GM12878 (cell line): Measurements from ENCODE around the gene S100A12. TPM values are rescaled to one million over a fixed set of nuclear protein-coding genes. Genes with fewer than 3 reads are reported as not detected.

ENCODE experiments used
- ATAC-seq: fragments of 200-7000 bp; cut with Tn5 transposase; 3 replicates; pipeline ENCODE4 v1.9.1; 2020; ENCODE audit warnings: mild to moderate bottlenecking, moderate library complexity
- BruUV-seq: library from RNA; stranded (reverse); fragments of 400-500 nt; replicated peaks from 2 replicates; lab custom pipeline; 2021; lab: Mats Ljungman, UMichigan
- CTCF ChIA-PET: fragments of 300-600 bp; sonication (Branson Sonifier 250); formaldehyde crosslinking; extraction: SDS; loops from one replicate; lab custom pipeline; 2021; ENCODE audit warnings: inconsistent platforms; lab: Yijun Ruan, JAX
- POLR2A ChIA-PET: fragments of 350-600 bp; formaldehyde crosslinking; extraction: SDS; loops from one replicate; lab custom pipeline; 2021; ENCODE audit warnings: inconsistent platforms; lab: Charles Lee
- RAD21 ChIA-PET: fragments of 300-600 bp; sonication (Branson Sonifier 250); formaldehyde crosslinking; loops from one replicate; lab custom pipeline; 2023; ENCODE audit warnings: antibody characterized with exemption; ENCODE audit not compliant: unreplicated experiment; lab: Charles Lee
- SMC1A ChIA-PET: fragments of 300-600 bp; sonication (Branson Sonifier 250); formaldehyde crosslinking; loops from one replicate; lab custom pipeline; 2023; ENCODE audit not compliant: unreplicated experiment, uncharacterized antibody; lab: Charles Lee
- DNase-seq: peaks from one replicate; pipeline ENCODE4 v3.0.0-alpha.2; 2011; ENCODE audit warnings: low read depth, low spot score
- FAIRE-seq: peaks from 3 replicates; lab custom pipeline; 2011; peaks lifted over from hg19 to GRCh38; lab: Jason Lieb, UNC
- H2AFZ ChIP-seq: 2 replicates; pipeline ENCODE4 v1.6.0; 2011; ENCODE audit warnings: low read depth, low read length, control low read depth; ENCODE audit not compliant: control insufficient read depth
- H3K27ac ChIP-seq: 2 replicates; pipeline ENCODE4 v1.5.1; 2011; ENCODE audit warnings: control low read depth; ENCODE audit not compliant: control insufficient read depth, insufficient read depth
- H3K27me3 ChIP-seq, 2 experiments: replicated peaks in 1 of 2; 2 replicates each; pipeline versions ENCODE4 v1.6.0 to v1.6.1; 2011; ENCODE audit warnings: low read length in 1 of 2; ENCODE audit not compliant: control insufficient read depth in 2 of 2, insufficient read depth in 2 of 2
- H3K36me3 ChIP-seq, 2 experiments: 2 replicates each; pipeline ENCODE4 v1.5.1; 2011; ENCODE audit warnings: low read length in 1 of 2; ENCODE audit not compliant: control insufficient read depth in 2 of 2, insufficient read depth in 2 of 2
- H3K4me1 ChIP-seq: 2 replicates; pipeline ENCODE4 v1.6.1; 2011; ENCODE audit warnings: mild to moderate bottlenecking, low read length, moderate library complexity, mixed read lengths; ENCODE audit not compliant: control insufficient read depth, insufficient read depth
- H3K4me2 ChIP-seq: 2 replicates; pipeline ENCODE4 v1.6.0; 2011; ENCODE audit warnings: control low read depth; ENCODE audit not compliant: control insufficient read depth, insufficient read depth
- H3K4me3 ChIP-seq: fragments of 200-600 bp; sonication (generic); 2 replicates; pipeline ENCODE4 v1.5.1; 2016
- H3K79me2 ChIP-seq: 2 replicates; pipeline ENCODE4 v1.6.0; 2011; ENCODE audit warnings: low read length; ENCODE audit not compliant: control insufficient read depth, insufficient read depth
- H3K9ac ChIP-seq: 2 replicates; pipeline ENCODE4 v1.8.0; 2011; ENCODE audit warnings: low read length, control low read depth, mixed read lengths; ENCODE audit not compliant: control insufficient read depth, insufficient read depth
- H3K9me3 ChIP-seq: replicated peaks from 3 replicates; pipeline ENCODE4 v1.5.1; 2011; ENCODE audit warnings: mild to moderate bottlenecking, low read length; ENCODE audit not compliant: control insufficient read depth, insufficient read depth
- H4K20me1 ChIP-seq: 2 replicates; pipeline ENCODE4 v1.6.0; 2011; ENCODE audit not compliant: control insufficient read depth, insufficient read depth
- HCFC1 ChIP-seq: fragments of 150-350 bp; IDR thresholded peaks from 2 replicates; pipeline ENCODE4 v1.6.1; 2014; ENCODE audit warnings: low read length
- HDAC6 ChIP-seq: fragments of 200-600 bp; sonication (generic); IDR thresholded peaks from one replicate; pipeline ENCODE4 v1.8.0; 2017; ENCODE audit warnings: antibody characterized with exemption; ENCODE audit not compliant: unreplicated experiment
- IKZF1 ChIP-seq: fragments of 450-650 bp; conservative IDR thresholded peaks from 2 replicates; pipeline ENCODE4 v1.6.1; 2017; ENCODE audit warnings: antibody characterized with exemption, mild to moderate bottlenecking
- IRF4 ChIP-seq: IDR thresholded peaks from 2 replicates; pipeline ENCODE4 v1.6.1; 2011; ENCODE audit warnings: low read depth, low read length
- JUND ChIP-seq: IDR thresholded peaks from 2 replicates; pipeline ENCODE4 v1.6.1; 2012; ENCODE audit warnings: low read depth, mild to moderate bottlenecking, low read length, improper control_type of control experiment, moderate library complexity
- KDM1A ChIP-seq: fragments of 200-600 bp; sonication (generic); IDR thresholded peaks from 2 replicates; pipeline ENCODE4 v1.6.1; 2016; ENCODE audit warnings: borderline replicate concordance
- SMAD5 ChIP-seq: IDR thresholded peaks from 2 replicates; pipeline ENCODE4 v1.6.1; 2016; ENCODE audit warnings: antibody characterized with exemption, low read depth
- ZNF217 ChIP-seq: fragments of 450-650 bp; IDR thresholded peaks from 2 replicates; pipeline ENCODE4 v1.6.1; 2017; ENCODE audit warnings: antibody characterized with exemption, mild to moderate bottlenecking
- WGBS: methylation state at CpG from one replicate; pipeline ENCODE4 v1.1.6; 2016; ENCODE audit warnings: low lambda C conversion rate; ENCODE audit not compliant: insufficient replicate concordance, insufficient coverage; ENCODE audit errors: missing lambda C conversion rate; 5-methylcytosine and 5-hydroxymethylcytosine counted together
- in situ Hi-C: fragments of 300-500 bp; cut with MboI; formaldehyde crosslinking; loops from 9 replicates; pipeline ENCODE4 v1.14.3; 2018; ENCODE audit warnings: mixed read lengths
- intact Hi-C: fragments of 100-400 bp; cut with micrococcal nuclease; formaldehyde crosslinking; loops from one replicate; pipeline ENCODE4 v1.14.2; 2022; ENCODE audit not compliant: unreplicated experiment
- polyA plus RNA-seq, 11 experiments: library from polyadenylated mRNA; depleted of rRNA in 4 of 11; unstranded in 6 of 11; stranded (reverse) in 5 of 11; fragments of >200 nt; fragmentation: Nextera tagmentation in 4 of 11; fragmentation: Illumina TruSeq in 1 of 11; extraction: Ambion mirVana in 4 of 11; extraction: Trizol in 1 of 11; gene quantifications; 1 replicate in 1 of 11; 2 replicates in 10 of 11; pipeline versions ENCODE4 v1.2.1 to v1.2.3, GENCODE V29; 2011 to 2016; ENCODE audit warnings: inconsistent platforms in 2 of 11, missing spikeins in 2 of 11, low read depth in 1 of 11
- total RNA-seq, 4 experiments: library from RNA; depleted of rRNA in 3 of 4; stranded (reverse); fragments of >200 nt in 3 of 4; fragmentation: Illumina TruSeq in 1 of 4; extraction: Trizol in 1 of 4; gene quantifications; 2 replicates each; pipeline versions ENCODE4 v1.2.1 to v1.2.3, GENCODE V29; 2013 to 2021
- TF ChIP-seq, protein P1 (sequence below): IDR thresholded peaks from 2 replicates; pipeline ENCODE4 v1.6.1; 2011; ENCODE audit warnings: low read depth, low read length, improper control_type of control experiment, borderline replicate concordance
- TF ChIP-seq, protein P2 (sequence below): fragments of 450-650 bp; IDR thresholded peaks from 2 replicates; pipeline ENCODE4 v1.6.1; 2017; ENCODE audit warnings: antibody characterized with exemption, mild to moderate bottlenecking, moderate library complexity
- TF ChIP-seq, protein P3 (sequence below): IDR thresholded peaks from 2 replicates; pipeline ENCODE4 v1.6.1; 2012; ENCODE audit warnings: improper control_type of control experiment, low read depth, low read length; ENCODE audit not compliant: insufficient replicate concordance
- TF ChIP-seq, protein P4 (sequence below): IDR thresholded peaks from 2 replicates; pipeline ENCODE4 v1.6.1; 2011; ENCODE audit warnings: borderline replicate concordance, low read depth, mild to moderate bottlenecking, moderate library complexity, mixed read lengths, low read length; ENCODE audit not compliant: insufficient read depth; ENCODE audit errors: extremely low read length

S100A12 gene
- total and polyA plus RNA-seq, 10 of the 15 experiments (the other 5 are each of a cell fraction or from before 2014, with no cell fraction given) = not detected

DNA sequence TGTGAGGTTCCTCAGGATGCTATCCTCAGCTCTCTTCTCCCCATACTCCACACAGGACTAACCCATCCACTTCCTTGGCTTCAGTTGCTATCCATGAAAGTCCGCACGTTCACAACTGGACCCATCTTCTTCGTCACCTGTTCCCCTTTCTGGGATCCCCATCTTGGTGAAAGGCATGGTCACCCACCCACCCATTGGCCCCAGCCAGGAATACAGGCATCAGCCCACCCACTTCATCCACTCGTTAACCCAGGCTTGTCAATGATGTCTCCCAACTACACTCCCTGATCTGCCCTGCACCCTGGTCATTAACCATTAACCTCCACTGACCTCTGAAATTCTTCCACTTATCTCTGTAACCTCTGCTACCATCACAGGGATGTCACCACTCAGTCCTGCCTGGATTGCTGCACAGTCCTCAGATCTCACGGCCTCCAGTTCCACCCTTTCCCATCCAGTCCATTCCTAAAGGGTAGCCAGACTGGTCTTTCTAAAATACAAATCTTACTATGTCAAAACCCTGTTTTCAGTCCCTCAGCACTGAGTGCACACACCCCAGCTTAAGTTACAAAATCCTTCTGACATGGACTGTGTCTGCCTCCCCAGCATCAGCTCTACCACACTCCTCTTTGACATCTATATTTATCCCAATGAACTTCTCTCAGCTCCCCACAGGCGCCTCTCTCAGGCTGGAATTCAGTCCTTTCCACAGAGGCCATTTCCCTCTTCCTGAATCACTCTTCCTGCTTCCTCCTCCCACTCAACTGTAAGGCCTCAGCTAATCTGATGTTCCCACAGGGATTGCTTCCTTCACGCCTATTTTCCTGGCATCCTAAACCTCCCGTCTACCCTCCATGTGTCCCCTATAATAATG, 37.2 kb downstream of the S100A12 start:
- Histone ChIP-seq H3K9me3 (no peaks in the 10 kb centered on the region), H3K79me2 (peaks cover 14% of the 10 kb centered on the region), H3K4me1 (peaks cover 9% of the 10 kb centered on the region), H3K4me3 (no peak overlapping the region), H4K20me1 (no peaks in the 10 kb centered on the region), H3K4me2 (no peak overlapping the region), H3K36me3 (no peaks in the 10 kb centered on the region), H3K9ac (no peak overlapping the region), H3K27me3 (no peaks in the 10 kb centered on the region), H3K27ac (no peak overlapping the region), H2AFZ (no peak overlapping the region)
- in situ Hi-C loops (no loop called here), intact Hi-C loops (no loop called here)
- SMC1A ChIA-PET = interaction anchor here (1.0 to 2.5 kb wide), 7 partner anchors 8 to 75 kb away, joined by 3 to 10 read pairs (median 5); no protein-coding TSS in a partner anchor
- DNase-seq (no peak), FAIRE-seq (no peak), ATAC-seq (no peak)
- no TSS peak for BruUV-seq
- RAD21 ChIA-PET = interaction anchor here (0.6 to 2.4 kb wide), 2 partner anchors 8 to 157 kb away, joined by 3 to 12 read pairs; no protein-coding TSS in a partner anchor
- CTCF ChIA-PET = interaction anchor here (1.7 to 4.8 kb wide), 3 partner anchors 15 to 128 kb away, joined by 4 to 24 read pairs (median 14); no protein-coding TSS in a partner anchor
- 41% methylated on average over 8 of the region's 8 CpGs for WGBS
- POLR2A ChIA-PET = interaction anchor here (0.6 kb wide), 1 partner anchor 1531 kb away, joined by 3 read pairs; no protein-coding TSS in a partner anchor
- TF ChIP-seq KDM1A (no peak), JUND (no peak), ZNF217 (no peak), HDAC6 (no peak), IRF4 (no peak), HCFC1 (no peak), IKZF1 (no peak), SMAD5 (no peak)
- TF ChIP-seq, protein P1, sequence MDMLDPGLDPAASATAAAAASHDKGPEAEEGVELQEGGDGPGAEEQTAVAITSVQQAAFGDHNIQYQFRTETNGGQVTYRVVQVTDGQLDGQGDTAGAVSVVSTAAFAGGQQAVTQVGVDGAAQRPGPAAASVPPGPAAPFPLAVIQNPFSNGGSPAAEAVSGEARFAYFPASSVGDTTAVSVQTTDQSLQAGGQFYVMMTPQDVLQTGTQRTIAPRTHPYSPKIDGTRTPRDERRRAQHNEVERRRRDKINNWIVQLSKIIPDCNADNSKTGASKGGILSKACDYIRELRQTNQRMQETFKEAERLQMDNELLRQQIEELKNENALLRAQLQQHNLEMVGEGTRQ = no peak
- TF ChIP-seq, protein P2, sequence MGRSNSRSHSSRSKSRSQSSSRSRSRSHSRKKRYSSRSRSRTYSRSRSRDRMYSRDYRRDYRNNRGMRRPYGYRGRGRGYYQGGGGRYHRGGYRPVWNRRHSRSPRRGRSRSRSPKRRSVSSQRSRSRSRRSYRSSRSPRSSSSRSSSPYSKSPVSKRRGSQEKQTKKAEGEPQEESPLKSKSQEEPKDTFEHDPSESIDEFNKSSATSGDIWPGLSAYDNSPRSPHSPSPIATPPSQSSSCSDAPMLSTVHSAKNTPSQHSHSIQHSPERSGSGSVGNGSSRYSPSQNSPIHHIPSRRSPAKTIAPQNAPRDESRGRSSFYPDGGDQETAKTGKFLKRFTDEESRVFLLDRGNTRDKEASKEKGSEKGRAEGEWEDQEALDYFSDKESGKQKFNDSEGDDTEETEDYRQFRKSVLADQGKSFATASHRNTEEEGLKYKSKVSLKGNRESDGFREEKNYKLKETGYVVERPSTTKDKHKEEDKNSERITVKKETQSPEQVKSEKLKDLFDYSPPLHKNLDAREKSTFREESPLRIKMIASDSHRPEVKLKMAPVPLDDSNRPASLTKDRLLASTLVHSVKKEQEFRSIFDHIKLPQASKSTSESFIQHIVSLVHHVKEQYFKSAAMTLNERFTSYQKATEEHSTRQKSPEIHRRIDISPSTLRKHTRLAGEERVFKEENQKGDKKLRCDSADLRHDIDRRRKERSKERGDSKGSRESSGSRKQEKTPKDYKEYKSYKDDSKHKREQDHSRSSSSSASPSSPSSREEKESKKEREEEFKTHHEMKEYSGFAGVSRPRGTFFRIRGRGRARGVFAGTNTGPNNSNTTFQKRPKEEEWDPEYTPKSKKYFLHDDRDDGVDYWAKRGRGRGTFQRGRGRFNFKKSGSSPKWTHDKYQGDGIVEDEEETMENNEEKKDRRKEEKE = no peak
- TF ChIP-seq, protein P3, sequence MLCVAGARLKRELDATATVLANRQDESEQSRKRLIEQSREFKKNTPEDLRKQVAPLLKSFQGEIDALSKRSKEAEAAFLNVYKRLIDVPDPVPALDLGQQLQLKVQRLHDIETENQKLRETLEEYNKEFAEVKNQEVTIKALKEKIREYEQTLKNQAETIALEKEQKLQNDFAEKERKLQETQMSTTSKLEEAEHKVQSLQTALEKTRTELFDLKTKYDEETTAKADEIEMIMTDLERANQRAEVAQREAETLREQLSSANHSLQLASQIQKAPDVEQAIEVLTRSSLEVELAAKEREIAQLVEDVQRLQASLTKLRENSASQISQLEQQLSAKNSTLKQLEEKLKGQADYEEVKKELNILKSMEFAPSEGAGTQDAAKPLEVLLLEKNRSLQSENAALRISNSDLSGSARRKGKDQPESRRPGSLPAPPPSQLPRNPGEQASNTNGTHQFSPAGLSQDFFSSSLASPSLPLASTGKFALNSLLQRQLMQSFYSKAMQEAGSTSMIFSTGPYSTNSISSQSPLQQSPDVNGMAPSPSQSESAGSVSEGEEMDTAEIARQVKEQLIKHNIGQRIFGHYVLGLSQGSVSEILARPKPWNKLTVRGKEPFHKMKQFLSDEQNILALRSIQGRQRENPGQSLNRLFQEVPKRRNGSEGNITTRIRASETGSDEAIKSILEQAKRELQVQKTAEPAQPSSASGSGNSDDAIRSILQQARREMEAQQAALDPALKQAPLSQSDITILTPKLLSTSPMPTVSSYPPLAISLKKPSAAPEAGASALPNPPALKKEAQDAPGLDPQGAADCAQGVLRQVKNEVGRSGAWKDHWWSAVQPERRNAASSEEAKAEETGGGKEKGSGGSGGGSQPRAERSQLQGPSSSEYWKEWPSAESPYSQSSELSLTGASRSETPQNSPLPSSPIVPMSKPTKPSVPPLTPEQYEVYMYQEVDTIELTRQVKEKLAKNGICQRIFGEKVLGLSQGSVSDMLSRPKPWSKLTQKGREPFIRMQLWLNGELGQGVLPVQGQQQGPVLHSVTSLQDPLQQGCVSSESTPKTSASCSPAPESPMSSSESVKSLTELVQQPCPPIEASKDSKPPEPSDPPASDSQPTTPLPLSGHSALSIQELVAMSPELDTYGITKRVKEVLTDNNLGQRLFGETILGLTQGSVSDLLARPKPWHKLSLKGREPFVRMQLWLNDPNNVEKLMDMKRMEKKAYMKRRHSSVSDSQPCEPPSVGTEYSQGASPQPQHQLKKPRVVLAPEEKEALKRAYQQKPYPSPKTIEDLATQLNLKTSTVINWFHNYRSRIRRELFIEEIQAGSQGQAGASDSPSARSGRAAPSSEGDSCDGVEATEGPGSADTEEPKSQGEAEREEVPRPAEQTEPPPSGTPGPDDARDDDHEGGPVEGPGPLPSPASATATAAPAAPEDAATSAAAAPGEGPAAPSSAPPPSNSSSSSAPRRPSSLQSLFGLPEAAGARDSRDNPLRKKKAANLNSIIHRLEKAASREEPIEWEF = no peak
- TF ChIP-seq, protein P4, sequence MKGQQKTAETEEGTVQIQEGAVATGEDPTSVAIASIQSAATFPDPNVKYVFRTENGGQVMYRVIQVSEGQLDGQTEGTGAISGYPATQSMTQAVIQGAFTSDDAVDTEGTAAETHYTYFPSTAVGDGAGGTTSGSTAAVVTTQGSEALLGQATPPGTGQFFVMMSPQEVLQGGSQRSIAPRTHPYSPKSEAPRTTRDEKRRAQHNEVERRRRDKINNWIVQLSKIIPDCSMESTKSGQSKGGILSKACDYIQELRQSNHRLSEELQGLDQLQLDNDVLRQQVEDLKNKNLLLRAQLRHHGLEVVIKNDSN = no peak
